HL-60 (cell line): Measurements from ENCODE around the gene PPP3CA.

Source experiments
- POLR2AphosphoS5 ChIP-seq: IDR thresholded peaks from 2 replicates; pipeline ENCODE4 v1.6.1; 2012; ENCODE audit warnings: low read depth
- TF ChIP-seq, protein P1 (sequence below): IDR thresholded peaks from one replicate; pipeline ENCODE4 v1.5.1; 2011; ENCODE audit warnings: low read length, control low read depth, inconsistent platforms; ENCODE audit not compliant: insufficient read depth

DNA sequence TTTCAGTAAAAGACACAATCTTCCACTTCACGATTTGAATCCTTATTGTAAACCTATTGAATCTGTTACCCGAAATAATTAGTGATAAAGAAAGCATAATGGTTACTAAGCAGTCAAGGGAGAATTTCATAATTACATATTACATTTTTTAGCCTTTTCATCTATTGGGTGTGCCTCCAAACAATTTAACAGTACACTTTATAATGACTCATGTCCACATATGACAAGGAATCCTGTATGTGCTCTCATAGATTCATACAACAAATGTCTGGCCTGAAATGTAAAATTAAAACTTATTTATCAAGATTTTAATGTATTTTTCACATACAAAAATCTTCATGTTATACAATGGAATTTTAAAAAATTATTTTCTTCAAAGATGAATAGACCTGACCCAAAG, 39.4 kb downstream of the PPP3CA start:
- TF ChIP-seq, protein P1, sequence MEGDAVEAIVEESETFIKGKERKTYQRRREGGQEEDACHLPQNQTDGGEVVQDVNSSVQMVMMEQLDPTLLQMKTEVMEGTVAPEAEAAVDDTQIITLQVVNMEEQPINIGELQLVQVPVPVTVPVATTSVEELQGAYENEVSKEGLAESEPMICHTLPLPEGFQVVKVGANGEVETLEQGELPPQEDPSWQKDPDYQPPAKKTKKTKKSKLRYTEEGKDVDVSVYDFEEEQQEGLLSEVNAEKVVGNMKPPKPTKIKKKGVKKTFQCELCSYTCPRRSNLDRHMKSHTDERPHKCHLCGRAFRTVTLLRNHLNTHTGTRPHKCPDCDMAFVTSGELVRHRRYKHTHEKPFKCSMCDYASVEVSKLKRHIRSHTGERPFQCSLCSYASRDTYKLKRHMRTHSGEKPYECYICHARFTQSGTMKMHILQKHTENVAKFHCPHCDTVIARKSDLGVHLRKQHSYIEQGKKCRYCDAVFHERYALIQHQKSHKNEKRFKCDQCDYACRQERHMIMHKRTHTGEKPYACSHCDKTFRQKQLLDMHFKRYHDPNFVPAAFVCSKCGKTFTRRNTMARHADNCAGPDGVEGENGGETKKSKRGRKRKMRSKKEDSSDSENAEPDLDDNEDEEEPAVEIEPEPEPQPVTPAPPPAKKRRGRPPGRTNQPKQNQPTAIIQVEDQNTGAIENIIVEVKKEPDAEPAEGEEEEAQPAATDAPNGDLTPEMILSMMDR: no peak
- no peak for TF ChIP-seq POLR2AphosphoS5
